PC-3 (cell line): ENCODE measurements around the gene IL17RD. TPM values are rescaled to one million over a fixed set of nuclear protein-coding genes. Genes with fewer than 3 reads are reported as not detected.

Experiments
- ATAC-seq: fragments of 200-7000 bp; cut with Tn5 transposase; 2 replicates; pipeline ENCODE4 v1.9.1; 2020; ENCODE audit warnings: mild to moderate bottlenecking, moderate library complexity
- BruUV-seq: library from RNA; stranded (reverse); fragments of 400-500 nt; replicated peaks from 2 replicates; lab custom pipeline; 2021; lab: Mats Ljungman, UMichigan
- CTCF ChIA-PET: fragments of 300-600 bp; sonication (Branson Sonifier 250); formaldehyde crosslinking; loops from one replicate; lab custom pipeline; 2022; ENCODE audit warnings: antibody characterized with exemption; lab: Charles Lee
- POLR2A ChIA-PET: fragments of 300-600 bp; sonication (Branson Sonifier 250); formaldehyde crosslinking; loops from one replicate; lab custom pipeline; 2022; ENCODE audit warnings: antibody characterized with exemption; ENCODE audit not compliant: unreplicated experiment; lab: Charles Lee
- DNase-seq: peaks from one replicate; pipeline ENCODE4 v3.0.0-alpha.2; 2015
- H2AFZ ChIP-seq: fragments of 300-600 bp; sonication (generic); 2 replicates; pipeline ENCODE4 v1.6.0; 2016; ENCODE audit warnings: antibody characterized with exemption, low read length
- H3F3A ChIP-seq: fragments of 300-600 bp; sonication (generic); one replicate; pipeline ENCODE4 v1.6.0; 2017; ENCODE audit warnings: antibody characterized with exemption, low read length, control low read depth, mild to moderate bottlenecking; ENCODE audit not compliant: unreplicated experiment
- H3K27ac ChIP-seq: fragments of 300-600 bp; sonication (generic); 2 replicates; pipeline ENCODE4 v1.5.1; 2016; ENCODE audit warnings: mild to moderate bottlenecking, low read length
- H3K27me3 ChIP-seq: fragments of 300-600 bp; sonication (generic); 2 replicates; pipeline ENCODE4 v1.6.1; 2016; ENCODE audit warnings: low read length, mixed read lengths
- H3K36me3 ChIP-seq: fragments of 300-600 bp; sonication (generic); 2 replicates; pipeline ENCODE4 v1.6.1; 2016; ENCODE audit warnings: low read depth, mixed run types, low read length, mixed read lengths
- H3K4me1 ChIP-seq: fragments of 300-600 bp; sonication (generic); 2 replicates; pipeline ENCODE4 v1.5.1; 2016; ENCODE audit warnings: low read length; ENCODE audit not compliant: insufficient read depth
- H3K4me2 ChIP-seq: fragments of 300-600 bp; sonication (generic); 2 replicates; pipeline ENCODE4 v1.6.0; 2016; ENCODE audit warnings: low read length
- H3K4me3 ChIP-seq: fragments of 300-600 bp; sonication (generic); 2 replicates; pipeline ENCODE4 v1.5.1; 2016; ENCODE audit warnings: mild to moderate bottlenecking, low read length, mixed read lengths
- H3K79me2 ChIP-seq: fragments of 300-600 bp; sonication (generic); 2 replicates; pipeline ENCODE4 v1.6.1; 2017; ENCODE audit warnings: low read length, mixed read lengths
- H3K9ac ChIP-seq: fragments of 300-600 bp; sonication (generic); 2 replicates; pipeline ENCODE4 v1.6.0; 2016; ENCODE audit warnings: mild to moderate bottlenecking, low read length
- H3K9me2 ChIP-seq: fragments of 300-600 bp; sonication (generic); replicated peaks from 2 replicates; pipeline ENCODE4 v1.6.1; 2016; ENCODE audit warnings: mixed run types, low read length, mixed read lengths
- H3K9me3 ChIP-seq: fragments of 300-600 bp; sonication (generic); 2 replicates; pipeline ENCODE4 v1.6.1; 2016; ENCODE audit warnings: low read length, mixed read lengths
- H4K20me1 ChIP-seq: fragments of 300-600 bp; sonication (generic); 2 replicates; pipeline ENCODE4 v1.6.1; 2016; ENCODE audit warnings: low read length, mixed read lengths
- CTCF ChIP-seq: fragments of 300-600 bp; sonication (generic); conservative IDR thresholded peaks from 2 replicates; pipeline ENCODE4 v1.5.1; 2017; ENCODE audit warnings: antibody characterized with exemption, low read depth, mild to moderate bottlenecking, low read length
- EZH2 ChIP-seq: fragments of 300-600 bp; sonication (generic); IDR thresholded peaks from one replicate; pipeline ENCODE4 v1.6.1; 2017; ENCODE audit warnings: antibody characterized with exemption, mild to moderate bottlenecking, low read length; ENCODE audit not compliant: unreplicated experiment
- EZH2phosphoT487 ChIP-seq: fragments of 300-600 bp; sonication (generic); IDR thresholded peaks from 2 replicates; pipeline ENCODE4 v1.6.1; 2018; ENCODE audit warnings: mild to moderate bottlenecking, antibody characterized with exemption, low read length, borderline replicate concordance
- intact Hi-C: fragments of 100-400 bp; cut with micrococcal nuclease; formaldehyde crosslinking; loops from 2 replicates; pipeline ENCODE4 v1.9.0; 2023
- total RNA-seq: library from RNA; depleted of rRNA; stranded (reverse); fragments of >200 nt; gene quantifications from 2 replicates; pipeline ENCODE4 v1.2.3, GENCODE V29; 2014

The IL17RD gene
- total RNA-seq, 1 experiment from 2014 or later = 3.7 TPM

DNA sequence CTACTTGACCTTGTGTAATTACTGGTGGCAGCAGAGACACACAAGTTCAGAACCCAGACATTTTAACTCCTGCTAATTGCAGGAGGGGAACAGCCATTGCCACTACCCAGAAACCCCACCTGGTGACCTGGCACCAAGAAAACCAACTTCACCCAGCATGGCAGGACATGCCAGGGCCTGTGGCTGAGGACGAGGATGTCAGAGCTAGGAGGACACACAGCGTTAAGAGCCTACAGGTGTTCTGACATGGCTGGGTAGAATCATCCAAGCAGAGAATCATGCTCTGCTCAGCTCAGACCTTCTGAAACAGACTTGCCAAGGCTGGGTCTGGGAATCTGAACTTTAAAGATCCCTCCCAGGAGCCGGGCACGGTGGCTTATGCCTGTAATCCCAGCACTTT is 116.4 kb downstream of the IL17RD start:
- Histone ChIP-seq H3K9ac (no peak overlapping the region), H3F3A (no peaks in the 10 kb centered on the region), H3K79me2 (no peaks in the 10 kb centered on the region), H4K20me1 (no peaks in the 10 kb centered on the region), H3K4me3 (no peak overlapping the region), H3K4me2 (no peak overlapping the region), H3K27me3 (no peaks in the 10 kb centered on the region), H3K36me3 (no peaks in the 10 kb centered on the region), H3K9me2 (no peaks in the 10 kb centered on the region), H3K27ac (no peak overlapping the region), H3K4me1 (no peaks in the 10 kb centered on the region), H2AFZ (no peak overlapping the region), H3K9me3 (no peaks in the 10 kb centered on the region)
- ChIA-PET CTCF (no interaction called here), POLR2A (no interaction called here)
- intact Hi-C loops = no loop called here
- ATAC-seq = no peak
- no TSS peak for BruUV-seq
- no peak for DNase-seq
- no peak for TF ChIP-seq EZH2phosphoT487
- TF ChIP-seq CTCF = no peak
- TF ChIP-seq EZH2 = no peak

GRCh38 chr3:57048052-57048671 is 117.0 kb downstream of the IL17RD start:
- Histone ChIP-seq H3K79me2 (no peaks in the 10 kb centered on the region), H3K4me1 (no peaks in the 10 kb centered on the region), H3K9ac (no peak overlapping the region), H3K27me3 (no peaks in the 10 kb centered on the region), H3K4me3 (no peak overlapping the region), H3K9me3 (no peaks in the 10 kb centered on the region), H4K20me1 (no peaks in the 10 kb centered on the region), H3F3A (no peaks in the 10 kb centered on the region), H3K4me2 (no peak overlapping the region), H3K27ac (no peak overlapping the region), H3K9me2 (no peaks in the 10 kb centered on the region), H2AFZ (no peak overlapping the region), H3K36me3 (no peaks in the 10 kb centered on the region)
- no peak for TF ChIP-seq CTCF
- TF ChIP-seq EZH2phosphoT487 = no peak
- TF ChIP-seq EZH2 = no peak
- ATAC-seq (no peak), DNase-seq (no peak)
- intact Hi-C loops = no loop called here
- ChIA-PET CTCF (no interaction called here), POLR2A (no interaction called here)
- no TSS peak for BruUV-seq

DNA sequence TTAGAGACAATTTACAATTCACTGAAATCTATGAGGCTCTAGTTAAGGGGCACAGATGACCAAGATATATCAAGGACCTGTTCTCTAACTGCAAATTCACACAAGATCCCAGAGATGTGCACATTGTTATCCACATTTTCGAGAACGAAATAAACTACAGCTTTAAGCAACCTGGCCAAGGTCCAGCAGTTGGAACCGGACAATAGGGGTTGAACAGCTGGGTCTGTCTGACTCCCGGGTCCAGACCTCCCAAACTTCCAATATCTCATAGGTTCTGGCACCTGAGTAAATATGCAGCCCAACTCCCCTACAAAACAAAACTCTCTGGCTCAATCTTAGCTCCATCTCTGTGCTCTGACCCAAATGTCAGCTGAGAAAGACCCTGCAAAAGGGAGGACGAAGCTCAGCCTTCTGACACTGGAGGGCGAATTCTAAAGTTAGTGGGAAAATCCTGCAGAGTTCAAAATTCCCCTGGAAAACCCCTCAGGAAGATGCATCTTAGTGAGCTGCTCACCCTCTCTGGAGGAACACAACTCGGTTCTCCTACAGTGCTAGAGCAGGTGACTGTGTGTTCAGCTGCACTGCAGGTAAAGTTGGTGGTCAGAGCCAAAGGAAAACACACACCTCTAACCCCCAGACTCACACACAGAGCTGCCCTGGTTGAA is 118.9 kb downstream of the IL17RD start:
- no peak overlapping the region for H2AFZ ChIP-seq
- no TSS peak for BruUV-seq
- no peaks in the 10 kb centered on the region for H3F3A ChIP-seq
- ChIA-PET CTCF (no interaction called here), POLR2A (interaction anchor here (0.6 kb wide), 1 partner anchor 128 kb away, joined by 3 read pairs; no protein-coding TSS in a partner anchor)
- TF ChIP-seq EZH2 (no peak), CTCF (no peak), EZH2phosphoT487 (no peak)
- H3K79me2 ChIP-seq = no peaks in the 10 kb centered on the region
- H3K9ac ChIP-seq = no peak overlapping the region
- H3K4me3 ChIP-seq = no peak overlapping the region
- no peaks in the 10 kb centered on the region for H3K9me3 ChIP-seq
- no peak overlapping the region for H3K27ac ChIP-seq
- H3K9me2 ChIP-seq = no peaks in the 10 kb centered on the region
- intact Hi-C loops = no loop called here
- no peak for DNase-seq
- no peaks in the 10 kb centered on the region for H3K36me3 ChIP-seq
- no peaks in the 10 kb centered on the region for H3K27me3 ChIP-seq
- H3K4me2 ChIP-seq = no peak overlapping the region
- no peaks in the 10 kb centered on the region for H4K20me1 ChIP-seq
- ATAC-seq = no peak
- H3K4me1 ChIP-seq = no peaks in the 10 kb centered on the region
